K562 (cell line): ENCODE measurements around the gene FOXD3. TPM values are rescaled to one million over a fixed set of nuclear protein-coding genes. Genes with fewer than 3 reads are reported as not detected.

Source experiments
- ATAC-seq: fragments of 200-7000 bp; cut with Tn5 transposase; 3 replicates; pipeline ENCODE4 v1.9.1; 2020; ENCODE audit warnings: moderate library complexity
- BruUV-seq: library from RNA; stranded (reverse); fragments of 400-500 nt; replicated peaks from 2 replicates; lab custom pipeline; 2021; lab: Mats Ljungman, UMichigan
- CTCF ChIA-PET: fragments of 300-600 bp; formaldehyde crosslinking; extraction: SDS; loops from one replicate; lab custom pipeline; 2021; ENCODE audit warnings: low intra/inter-chr PET ratio; lab: Yijun Ruan, JAX
- POLR2A ChIA-PET: fragments of 300-600, 350-650 bp; sonication (Branson Sonifier 250); formaldehyde crosslinking; extraction: SDS; loops from one replicate; lab custom pipeline; 2021; ENCODE audit warnings: antibody characterized with exemption, inconsistent platforms; lab: Yijun Ruan, JAX
- DNase-seq, 4 experiments: peaks; one replicate each; pipeline versions ENCODE4 v3.0.0 to v3.0.0-alpha.2; 2011 to 2018; ENCODE audit warnings: low spot score in 3 of 4, mixed read lengths in 3 of 4; ENCODE audit errors: extremely low read depth in 1 of 4
- FAIRE-seq: peaks from 2 replicates; lab custom pipeline; 2011; peaks lifted over from hg19 to GRCh38; lab: Jason Lieb, UNC
- H2AFZ ChIP-seq: 2 replicates; pipeline ENCODE4 v1.6.0; 2011; ENCODE audit warnings: low read depth, low read length, control low read depth, inconsistent platforms
- H3K27ac ChIP-seq: fragments of 200-600 bp; 3 replicates; pipeline ENCODE4 v1.8.0; 2011; ENCODE audit warnings: low read depth, mild to moderate bottlenecking, control low read depth, inconsistent platforms, low read length, moderate library complexity, mixed read lengths; ENCODE audit errors: extremely low read depth
- H3K27me3 ChIP-seq, 2 experiments: fragments of 300-600 bp in 1 of 2; 2 replicates in 1 of 2; 3 replicates in 1 of 2; pipeline versions ENCODE4 v1.6.0 to v1.8.0; 2011; ENCODE audit warnings: inconsistent platforms in 2 of 2, low read length in 2 of 2, mild to moderate bottlenecking in 1 of 2, mixed read lengths in 1 of 2, moderate library complexity in 1 of 2; ENCODE audit not compliant: control insufficient read depth in 2 of 2, insufficient read depth in 2 of 2
- H3K36me3 ChIP-seq: fragments of 300-600 bp; 3 replicates; pipeline ENCODE4 v1.8.0; 2011; ENCODE audit warnings: mild to moderate bottlenecking, low read length, inconsistent platforms; ENCODE audit not compliant: control insufficient read depth, insufficient read depth
- H3K4me1 ChIP-seq, 2 experiments: fragments of 200-600 bp in 1 of 2; replicated peaks in 1 of 2; 2 replicates in 1 of 2; 3 replicates in 1 of 2; pipeline versions ENCODE4 v1.5.1 to v1.8.0; 2011; ENCODE audit warnings: inconsistent platforms in 2 of 2, low read length in 2 of 2, mild to moderate bottlenecking in 1 of 2, mixed read lengths in 1 of 2, moderate library complexity in 1 of 2; ENCODE audit not compliant: control insufficient read depth in 2 of 2, insufficient read depth in 2 of 2
- H3K4me2 ChIP-seq: 2 replicates; pipeline ENCODE4 v1.6.1; 2011; ENCODE audit warnings: low read length, control low read depth, inconsistent platforms, mixed read lengths; ENCODE audit not compliant: insufficient read depth
- H3K4me3 ChIP-seq: fragments of 200-600 bp; sonication (generic), shearing (Covaris generic); 2 replicates; pipeline ENCODE4 v1.5.1; 2016; ENCODE audit warnings: control low read depth, inconsistent platforms
- H3K79me2 ChIP-seq: fragments of 200-600 bp; 3 replicates; pipeline ENCODE4 v1.8.0; 2011; ENCODE audit warnings: low read length, inconsistent platforms; ENCODE audit not compliant: control insufficient read depth, insufficient read depth
- H3K9ac ChIP-seq, 2 experiments: 2 replicates each; pipeline versions ENCODE4 v1.6.0 to v1.6.1; 2011; ENCODE audit warnings: low read depth in 2 of 2, low read length in 2 of 2, control low read depth in 1 of 2, inconsistent platforms in 1 of 2, mild to moderate bottlenecking in 1 of 2, mixed read lengths in 1 of 2; ENCODE audit not compliant: insufficient read depth in 1 of 2
- H3K9me1 ChIP-seq: one replicate; pipeline ENCODE4 v1.6.0; 2011; ENCODE audit warnings: inconsistent platforms, mild to moderate bottlenecking, low read length, moderate library complexity; ENCODE audit not compliant: control insufficient read depth, insufficient read depth
- H3K9me3 ChIP-seq: replicated peaks from 2 replicates; pipeline ENCODE4 v1.5.1; 2011; ENCODE audit warnings: low read depth, low read length, inconsistent platforms; ENCODE audit not compliant: control insufficient read depth, insufficient read depth
- H4K20me1 ChIP-seq: replicated peaks from 2 replicates; pipeline ENCODE4 v1.6.1; 2011; ENCODE audit warnings: low read length, inconsistent platforms, mixed read lengths; ENCODE audit not compliant: control insufficient read depth, insufficient read depth
- C11orf30 ChIP-seq: fragments of 450-650 bp; IDR thresholded peaks from 2 replicates; pipeline ENCODE4 v1.6.1; 2016; ENCODE audit warnings: low read depth, mild to moderate bottlenecking
- MAFF ChIP-seq: IDR thresholded peaks from 2 replicates; pipeline ENCODE4 v1.6.1; 2012; ENCODE audit warnings: low read length, improper control_type of control experiment
- MAFG ChIP-seq: fragments of 450-650 bp; conservative IDR thresholded peaks from 2 replicates; pipeline ENCODE4 v1.6.1; 2016; ENCODE audit warnings: missing genetic modification characterization, missing compliant biosample characterization
- NFE2 ChIP-seq: IDR thresholded peaks from 2 replicates; pipeline ENCODE4 v1.6.1; 2014; ENCODE audit warnings: antibody characterized with exemption, low read depth
- NFE2L1 ChIP-seq: fragments of 450-650 bp; IDR thresholded peaks from 2 replicates; pipeline ENCODE4 v1.6.1; 2016; ENCODE audit warnings: missing genetic modification characterization, low read depth, mild to moderate bottlenecking, missing compliant biosample characterization, moderate library complexity, borderline replicate concordance
- ZFP36 ChIP-seq: fragments of 150-350 bp; IDR thresholded peaks from 2 replicates; pipeline ENCODE4 v1.6.1; 2018; ENCODE audit warnings: low read length, low read depth; ENCODE audit not compliant: partially characterized antibody
- ZKSCAN8 ChIP-seq: fragments of 200-800 bp; sonication (Bioruptor generic); IDR thresholded peaks from 2 replicates; pipeline ENCODE4 v1.6.1; 2016; ENCODE audit warnings: missing genetic modification characterization, missing compliant biosample characterization
- ZNF316 ChIP-seq: fragments of 450-650 bp; IDR thresholded peaks from 2 replicates; pipeline ENCODE4 v1.6.1; 2016
- WGBS: fragments of 100-300 bp; shearing (Covaris generic); methylation state at CpG from one replicate; pipeline ENCODE4 v1.1.6; 2016; ENCODE audit warnings: low coverage, mixed read lengths; ENCODE audit not compliant: insufficient coverage; ENCODE audit errors: missing lambda C conversion rate; 5-methylcytosine and 5-hydroxymethylcytosine counted together
- in situ Hi-C: fragments of 300-500 bp; cut with MboI; formaldehyde crosslinking; loops from 4 replicates; pipeline ENCODE4 v1.15.0; 2018; ENCODE audit warnings: inconsistent platforms, mixed read lengths
- intact Hi-C: fragments of 100-400 bp; cut with micrococcal nuclease; formaldehyde crosslinking; loops from 2 replicates; pipeline ENCODE4 v1.14.2; 2022
- polyA plus RNA-seq, 8 experiments: library from polyadenylated mRNA; depleted of rRNA in 4 of 8; stranded (reverse) in 5 of 8; unstranded in 3 of 8; fragments of >200 nt; fragmentation: Nextera tagmentation in 2 of 8; fragmentation: Illumina TruSeq in 1 of 8; extraction: Ambion mirVana in 2 of 8; extraction: Trizol in 1 of 8; gene quantifications; 2 replicates each; pipeline versions ENCODE4 v1.2.1 to v1.2.3, GENCODE V29; 2011 to 2014; ENCODE audit warnings: inconsistent platforms in 1 of 8, missing spikeins in 1 of 8
- total RNA-seq, 7 experiments: library from RNA; depleted of rRNA in 6 of 7; stranded (reverse); fragments of >200 nt in 6 of 7; fragmentation: Illumina TruSeq in 2 of 7; extraction: Trizol in 2 of 7; gene quantifications; 2 replicates each; pipeline versions ENCODE4 v1.2.1 to v1.2.3, GENCODE V29; 2011 to 2021; ENCODE audit warnings: low replicate concordance in 1 of 7

FOXD3 gene
- total and polyA plus RNA-seq, 9 of the 15 experiments (the other 6 are each of a cell fraction or from before 2014, with no cell fraction given) = 0.06 to 0.45 (median 0.10) TPM; not detected in 2

DNA sequence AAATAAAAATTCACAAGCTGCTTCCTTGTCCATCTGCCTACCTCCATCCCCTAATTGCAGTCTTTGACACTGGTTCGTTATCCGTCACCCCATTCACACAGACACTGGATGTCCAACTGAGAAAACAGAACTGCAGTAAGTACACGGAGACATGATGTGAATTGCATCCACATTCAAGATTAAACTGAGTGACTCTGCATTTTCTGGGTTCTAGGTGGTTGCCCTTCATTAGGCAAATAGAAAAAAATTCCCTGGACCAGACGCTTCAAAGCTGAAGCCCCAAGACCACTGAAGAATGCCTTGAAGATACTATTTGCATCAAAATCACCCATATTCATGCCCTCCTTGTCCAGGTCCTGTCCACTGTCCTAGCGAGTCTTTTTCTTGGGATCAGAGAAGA lies 37.2 kb downstream of the FOXD3 start:
- Histone ChIP-seq H3K4me2 (peak overlapping the region; percentile 22; the same call in 1 of the 2 replicates), H3K36me3 (no peaks in the 10 kb centered on the region), H3K27me3 (no peaks in the 10 kb centered on the region), H3K79me2 (no peaks in the 10 kb centered on the region), H3K4me3 (no peak overlapping the region), H4K20me1 (no peaks in the 10 kb centered on the region), H3K9me1 (no peaks in the 10 kb centered on the region), H3K9me3 (no peaks in the 10 kb centered on the region), H3K27ac (no peak overlapping the region), H3K4me1 (peaks cover 0 to 3% of the 10 kb centered on the region in 2 experiments; a peak in 1 of 5 replicates), H2AFZ (no peak overlapping the region), H3K9ac (no peak overlapping the region)
- POLR2A ChIA-PET = interaction anchor here (0.8 kb wide), 1 partner anchor 9 kb away, joined by 3 read pairs; no protein-coding TSS in a partner anchor
- TF ChIP-seq ZFP36 (no peak), NFE2L1 (tag) (0 out of 2 replicates have a peak, but pooled peaks have one; percentile 8), ZKSCAN8 (CRISPR knock-in tag) (no peak), ZNF316 (peak; percentile 37), MAFF (peak; percentile 12; the same call in 1 of the 2 replicates), NFE2 (peak; percentile 64), C11orf30 (peak; percentile 61), MAFG (tag) (peak; percentile 73)
- CTCF ChIA-PET = no interaction called here
- no peak for ATAC-seq
- intact Hi-C loops (no loop called here), in situ Hi-C loops (no loop called here)
- no peak for DNase-seq
- no TSS peak for BruUV-seq
- WGBS = 30% methylated on average over 5 of the region's 5 CpGs
- no peak for FAIRE-seq
